Measurements from ENCODE around the gene TMEM178B. TPM values are rescaled to one million over a fixed set of nuclear protein-coding genes. Genes with fewer than 3 reads are reported as not detected.

TMEM178B gene
- total and polyA plus RNA-seq, 12 donors = 1.2 to 54.6 (median 25.7) TPM

- H3K27me3 ChIP-seq = no peaks in the 10 kb centered on the region
- intact Hi-C loops (cut with DNase I) = loop anchor here in 1 of 10 donors (10.0 kb wide), 1 partner anchor 273 kb away; no protein-coding TSS in a partner anchor
- H3K4me1 ChIP-seq = no peaks in the 10 kb centered on the region
- peak in 2 of 9 donors; percentile 20 to 29 for TF ChIP-seq CTCF (IDR thresholded peaks at IDR 0.05)
- no peaks in the 10 kb centered on the region for H3K36me3 ChIP-seq
- peak in 3 of 8 donors; percentile 37 to 50 (median 46) for ATAC-seq
- DNase-seq = no peak
- no peak overlapping the region for H3K4me3 ChIP-seq
- 60 to 91% methylated on average over 2 of the region's 2 CpGs for WGBS, 2 donors
- H3K27ac ChIP-seq = no peak overlapping the region
- peaks cover 0 to 3% (median 0%) of the 10 kb centered on the region in 11 donors for H3K9me3 ChIP-seq
Observed at GRCh38 chr7:141251957-141252356, 178.1 kb downstream of the TMEM178B start.

- no peak for DNase-seq
- Histone ChIP-seq H3K27me3 (no peaks in the 10 kb centered on the region), H3K9me3 (peaks cover 0 to 29% (median 15%) of the 10 kb centered on the region in 11 donors), H3K4me1 (peaks cover 0 to 9% (median 0%) of the 10 kb centered on the region in 9 donors), H3K36me3 (no peaks in the 10 kb centered on the region), H3K27ac (no peak overlapping the region), H3K4me3 (no peak overlapping the region)
- intact Hi-C loops (cut with DNase I) = loop anchor here in 1 of 10 donors (10.0 kb wide), 1 partner anchor 267 kb away; no protein-coding TSS in a partner anchor
- no peak for ATAC-seq
- no peak for TF ChIP-seq CTCF (IDR thresholded peaks at IDR 0.05)
- WGBS, 2 donors = 70 to 93% methylated on average over 2 of the region's 2 CpGs
Observed at GRCh38 chr7:141257597-141257996, 183.7 kb downstream of the TMEM178B start.

GRCh38 chr7:141258559-141258958 is 184.7 kb downstream of the TMEM178B start:
- no peak overlapping the region for H3K4me3 ChIP-seq
- intact Hi-C loops (cut with DNase I) = loop anchor here in 1 of 10 donors (10.0 kb wide), 1 partner anchor 266 kb away; no protein-coding TSS in a partner anchor
- WGBS, 2 donors = 70 to 81% methylated on average over 5 of the region's 5 CpGs

More at GRCh38 chr7:141258559-141258958, 184.7 kb downstream of the TMEM178B start:
- Histone ChIP-seq H3K36me3 (no peaks in the 10 kb centered on the region), H3K4me1 (peaks cover 0 to 9% (median 0%) of the 10 kb centered on the region in 9 donors), H3K27ac (no peak overlapping the region), H3K9me3 (peaks cover 0 to 29% (median 15%) of the 10 kb centered on the region in 11 donors), H3K27me3 (no peaks in the 10 kb centered on the region)
- ATAC-seq (no peak), DNase-seq (no peak)
- TF ChIP-seq CTCF (IDR thresholded peaks at IDR 0.05) = no peak
